Measurements from ENCODE around the gene LRIT2. TPM values are rescaled to one million over a fixed set of nuclear protein-coding genes. Genes with fewer than 3 reads are reported as not detected.

LRIT2 gene
- total RNA-seq, 2 experiments from 2014 or later: not detected

- H3K36me3 ChIP-seq (ENCODE audit: insufficient read depth, low read length): no peaks in the 10 kb centered on the region
- no peak overlapping the region for H2AFZ ChIP-seq (ENCODE audit: low read length)
- ChIA-PET POLR2A (no interaction called here), CTCF (ENCODE audit: unreplicated experiment) (no interaction called here)
- H3K9me2 ChIP-seq (ENCODE audit: insufficient read depth, low read length): no peaks in the 10 kb centered on the region
- no TSS peak for BruUV-seq (replicated peaks)
- H3K79me2 ChIP-seq (ENCODE audit: insufficient read depth, low read depth, low read length): no peaks in the 10 kb centered on the region
- H3K27ac ChIP-seq (ENCODE audit: low read depth, low read length, poor library complexity, severe bottlenecking): no peak overlapping the region
- no peaks in the 10 kb centered on the region for H4K20me1 ChIP-seq (ENCODE audit: insufficient read depth, low read length)
- no peaks in the 10 kb centered on the region for H3K9me3 ChIP-seq (ENCODE audit: low read length)
- DNase-seq (ENCODE audit: low spot score): no peak
- H3K4me1 ChIP-seq (ENCODE audit: insufficient read depth, low read length, poor library complexity, severe bottlenecking): no peaks in the 10 kb centered on the region
- intact Hi-C loops (cut with micrococcal nuclease; ENCODE audit: unreplicated experiment): no loop called here
- TF ChIP-seq CTCF (conservative IDR thresholded peaks at IDR 0.05; ENCODE audit: low read length) (no peak), EZH2phosphoT487 (IDR thresholded peaks at IDR 0.05; ENCODE audit: borderline replicate concordance, low read depth, low read length) (no peak)
- no peak overlapping the region for H3K4me3 ChIP-seq (ENCODE audit: low read depth, low read length, poor library complexity, severe bottlenecking)
- no peak overlapping the region for H3K4me2 ChIP-seq (ENCODE audit: low read length)
Observed at GRCh38 chr10:84257343-84258020, 32.1 kb upstream of the LRIT2 start.

- intact Hi-C loops (cut with micrococcal nuclease; ENCODE audit: unreplicated experiment): no loop called here
- ChIA-PET POLR2A (no interaction called here), CTCF (ENCODE audit: unreplicated experiment) (no interaction called here)
- Histone ChIP-seq H3K4me1 (ENCODE audit: insufficient read depth, low read length, poor library complexity, severe bottlenecking) (no peaks in the 10 kb centered on the region), H3K4me2 (ENCODE audit: low read length) (no peak overlapping the region), H3K27ac (ENCODE audit: low read depth, low read length, poor library complexity, severe bottlenecking) (no peak overlapping the region), H2AFZ (ENCODE audit: low read length) (no peak overlapping the region), H3K36me3 (ENCODE audit: insufficient read depth, low read length) (no peaks in the 10 kb centered on the region), H3K9me3 (ENCODE audit: low read length) (no peaks in the 10 kb centered on the region), H3K79me2 (ENCODE audit: insufficient read depth, low read depth, low read length) (no peaks in the 10 kb centered on the region), H3K4me3 (ENCODE audit: low read depth, low read length, poor library complexity, severe bottlenecking) (no peak overlapping the region), H3K9me2 (ENCODE audit: insufficient read depth, low read length) (no peaks in the 10 kb centered on the region), H4K20me1 (ENCODE audit: insufficient read depth, low read length) (no peaks in the 10 kb centered on the region)
- no TSS peak for BruUV-seq (replicated peaks)
- TF ChIP-seq EZH2phosphoT487 (IDR thresholded peaks at IDR 0.05; ENCODE audit: borderline replicate concordance, low read depth, low read length) (no peak), CTCF (conservative IDR thresholded peaks at IDR 0.05; ENCODE audit: low read length) (peak; percentile 28; the same call in 1 of the 2 replicates)
- no peak for DNase-seq (ENCODE audit: low spot score)
Observed at GRCh38 chr10:84256510-84257342, 31.4 kb upstream of the LRIT2 start.
